Right ventricle myocardium superior (tissue), 1 donor: ENCODE data around the gene ITPR2. TPM values are rescaled to one million over a fixed set of nuclear protein-coding genes. Genes with fewer than 3 reads are reported as not detected.
"Not testable (repeated sequence)": the region's sequence is repeated elsewhere in the genome, so short reads cannot be mapped to it uniquely, and the experiment has no call there.

Experiments
- ATAC-seq: fragments of 200-7000 bp; cut with Tn5 transposase; one replicate; pipeline ENCODE4 v1.9.1; 2020; ENCODE audit warnings: mild to moderate bottlenecking; ENCODE audit not compliant: poor library complexity
- DNase-seq: peaks from one replicate; pipeline ENCODE4 v3.0.0-alpha.2; 2020
- intact Hi-C: fragments of 100-400 bp; cut with DNase I; formaldehyde crosslinking; loops from one replicate; pipeline ENCODE4 v1.11.2; 2022
- total RNA-seq: library from RNA; stranded (reverse); fragmentation: NEBNext Ultra II Directional; extraction: Animal tissue kit (Norgen Biotek cat#: 25700); gene quantifications from one replicate; pipeline ENCODE4 v1.2.1, GENCODE V29; 2021
- donor health status: DM: no; HTN: yes; CAD: no; lungs with severe emphysema.

Gene ITPR2
- total RNA-seq, 1 donor from 2014 or later = 10.0 TPM

- DNase-seq (no peak), ATAC-seq (no peak)
- intact Hi-C loops = no loop called here
These were observed 200.2 kb downstream of the ITPR2 start for GRCh38 chr12:26632756-26633155.

GRCh38 chr12:26631846-26632245 is 201.1 kb downstream of the ITPR2 start:
- DNase-seq (no peak), ATAC-seq (no peak)
- intact Hi-C loops = no loop called here

- no peak for DNase-seq
- intact Hi-C loops = no loop called here
- no peak for ATAC-seq
These were observed 202.4 kb downstream of the ITPR2 start for GRCh38 chr12:26630546-26631027.

GRCh38 chr12:26629864-26630263 is 203.1 kb downstream of the ITPR2 start:
- intact Hi-C loops = no loop called here
- ATAC-seq (no peak), DNase-seq (no peak)

GRCh38 chr12:26628234-26628633 is 204.8 kb downstream of the ITPR2 start:
- intact Hi-C loops = no loop called here
- ATAC-seq (no peak), DNase-seq (no peak)

GRCh38 chr12:26627335-26627734 is 205.7 kb downstream of the ITPR2 start:
- ATAC-seq = no peak
- intact Hi-C loops = no loop called here
- DNase-seq = no peak

GRCh38 chr12:26623136-26623535 is 209.9 kb downstream of the ITPR2 start:
- intact Hi-C loops = no loop called here
- ATAC-seq (no peak), DNase-seq (no peak)

GRCh38 chr12:26622601-26623000 is 210.4 kb downstream of the ITPR2 start:
- DNase-seq (no peak), ATAC-seq (no peak)
- intact Hi-C loops = no loop called here

GRCh38 chr12:26621932-26622331 is 211.1 kb downstream of the ITPR2 start:
- intact Hi-C loops = no loop called here
- DNase-seq (no peak), ATAC-seq (peak; percentile 39)

GRCh38 chr12:26620907-26621306 is 212.1 kb downstream of the ITPR2 start:
- ATAC-seq (no peak), DNase-seq (no peak)
- intact Hi-C loops = no loop called here

GRCh38 chr12:26617513-26617912 is 215.5 kb downstream of the ITPR2 start:
- no peak for ATAC-seq
- intact Hi-C loops = no loop called here
- DNase-seq = no peak

GRCh38 chr12:26614011-26614616 is 218.9 kb downstream of the ITPR2 start:
- DNase-seq (no peak), ATAC-seq (peak; percentile 68)
- intact Hi-C loops = no loop called here

- ATAC-seq (no peak), DNase-seq (no peak)
- intact Hi-C loops = no loop called here
These were observed 220.8 kb downstream of the ITPR2 start for GRCh38 chr12:26612203-26612602.

GRCh38 chr12:26611598-26611997 is 221.4 kb downstream of the ITPR2 start:
- DNase-seq (no peak), ATAC-seq (no peak)
- intact Hi-C loops = no loop called here

GRCh38 chr12:26610774-26611173 is 222.2 kb downstream of the ITPR2 start:
- ATAC-seq = no peak
- DNase-seq = no peak
- intact Hi-C loops = no loop called here

- intact Hi-C loops = no loop called here
- ATAC-seq (no peak), DNase-seq (no peak)
These were observed 223.0 kb downstream of the ITPR2 start for GRCh38 chr12:26609986-26610385.

GRCh38 chr12:26608706-26609105 is 224.3 kb downstream of the ITPR2 start:
- intact Hi-C loops = no loop called here
- DNase-seq (no peak), ATAC-seq (no peak)

GRCh38 chr12:26608273-26608672 is 224.7 kb downstream of the ITPR2 start:
- ATAC-seq = no peak
- no peak for DNase-seq
- intact Hi-C loops = no loop called here

- intact Hi-C loops = no loop called here
- no peak for ATAC-seq
- DNase-seq = no peak
These were observed 226.1 kb downstream of the ITPR2 start for GRCh38 chr12:26606911-26607310.

GRCh38 chr12:26604813-26605212 is 228.2 kb downstream of the ITPR2 start:
- ATAC-seq, intact Hi-C loops, DNase-seq: not testable (repeated sequence)

- intact Hi-C loops = no loop called here
- no peak for DNase-seq
- no peak for ATAC-seq
These were observed 233.8 kb downstream of the ITPR2 start for GRCh38 chr12:26599096-26599695.
